ENCODE measurements around the gene MOB3B.

The MOB3B gene

DNA sequence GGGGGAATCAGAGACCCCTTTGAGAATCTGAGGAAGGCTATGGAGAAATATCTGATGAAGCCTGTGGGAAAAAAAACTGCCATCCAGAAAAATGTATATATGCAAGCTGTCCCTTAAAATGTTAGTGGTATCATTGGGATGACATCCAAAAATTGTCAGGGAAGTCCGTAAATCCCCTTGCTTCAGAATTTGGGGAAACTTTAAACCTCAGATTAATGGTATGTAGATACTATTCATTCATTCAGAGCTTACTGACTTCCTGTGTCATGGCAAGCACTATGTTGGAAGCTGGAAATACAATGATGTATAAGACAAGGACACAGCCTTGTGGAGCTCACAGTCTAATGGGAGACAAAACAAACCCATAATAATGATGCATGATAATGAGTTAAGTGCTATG is 10.9 kb upstream of the MOB3B start:
- DNase-seq: no peak

DNA sequence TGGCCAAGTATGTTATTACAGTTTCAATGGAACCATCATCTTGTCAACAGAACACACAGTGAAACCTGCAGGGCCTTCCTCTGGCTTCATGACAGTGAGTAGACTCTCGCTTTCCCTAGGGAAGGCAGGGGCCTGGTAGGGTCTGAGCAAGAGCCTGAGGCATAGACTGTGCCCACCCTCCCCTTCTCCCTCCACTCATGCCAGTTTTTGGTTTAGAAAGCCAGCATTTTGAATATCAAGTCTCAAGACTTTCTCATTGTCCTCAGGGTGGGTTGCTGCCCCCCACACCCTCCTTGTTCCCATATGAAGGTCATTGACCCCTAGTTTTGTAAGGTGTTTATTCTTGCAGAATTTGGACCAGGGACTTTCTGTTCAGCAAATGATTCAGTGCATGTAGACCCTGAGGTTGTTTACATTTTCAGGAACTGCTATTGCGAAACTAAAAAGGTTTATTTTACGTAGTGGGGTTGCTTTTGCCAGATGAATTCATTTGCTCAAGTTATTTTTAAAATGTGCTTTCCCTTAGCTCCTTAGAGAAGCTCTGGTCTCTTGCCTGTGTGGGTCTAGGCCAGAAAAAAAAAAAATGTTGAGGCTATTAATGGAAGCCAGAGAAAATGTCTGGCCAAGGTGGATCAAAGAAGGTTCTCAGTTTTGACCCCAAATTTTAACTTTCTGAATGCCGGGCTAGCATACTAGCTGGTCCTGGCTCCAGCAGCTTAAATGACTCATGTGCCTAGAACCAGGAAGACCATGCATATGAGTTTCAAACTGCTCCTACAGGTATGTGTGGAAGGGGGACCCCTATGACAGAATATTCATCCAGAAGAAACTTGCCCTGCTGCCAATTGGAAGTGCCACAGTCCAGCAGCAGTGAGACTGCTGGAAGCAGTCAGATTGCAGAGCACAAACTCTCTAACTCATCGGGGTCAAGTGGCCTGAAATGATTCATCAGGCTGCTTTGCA is 10.1 kb upstream of the MOB3B start:
- no peak for DNase-seq

DNA sequence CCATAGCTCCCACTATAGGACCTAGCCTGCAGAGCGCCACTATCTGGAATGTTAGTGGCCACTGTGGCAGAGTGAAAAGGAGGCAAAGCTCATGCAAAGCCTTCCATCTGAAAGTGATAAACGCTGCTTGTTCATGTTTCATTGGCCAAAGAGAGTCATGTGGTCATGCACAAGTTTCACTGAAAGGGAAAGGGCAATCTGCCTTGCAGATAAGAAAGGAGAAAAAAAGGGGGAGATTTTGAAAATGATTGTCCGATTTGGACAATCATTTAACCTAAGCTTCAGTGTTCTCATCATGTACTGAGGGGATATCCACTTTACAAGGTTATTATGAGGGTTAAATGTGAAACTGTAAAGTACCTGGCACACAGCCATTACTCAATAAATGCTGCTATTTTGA is 9.0 kb upstream of the MOB3B start:
- no peak for DNase-seq

GRCh38 chr9:27537756-27538155 is 8.1 kb upstream of the MOB3B start:
- no peak for DNase-seq

DNA sequence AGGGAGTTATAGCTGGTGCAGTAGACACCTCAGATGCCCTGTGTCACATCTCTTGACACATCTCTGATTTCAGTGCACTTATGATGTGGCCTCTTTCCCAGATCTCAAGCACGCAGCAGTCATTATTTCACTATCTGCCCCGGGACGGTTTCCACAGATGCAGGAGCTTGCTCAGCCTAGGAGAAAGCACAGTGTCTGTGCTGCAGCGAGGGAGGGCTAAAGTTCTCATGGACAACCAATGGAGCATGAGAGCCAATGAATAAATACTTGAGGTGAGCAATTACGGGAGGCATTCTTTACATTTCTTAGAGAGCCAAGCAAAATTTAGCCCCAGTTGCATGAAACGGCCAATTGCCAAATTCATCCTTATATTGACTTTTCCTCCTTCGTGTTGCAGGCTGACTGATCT is 7.4 kb upstream of the MOB3B start:
- DNase-seq: no peak

DNA sequence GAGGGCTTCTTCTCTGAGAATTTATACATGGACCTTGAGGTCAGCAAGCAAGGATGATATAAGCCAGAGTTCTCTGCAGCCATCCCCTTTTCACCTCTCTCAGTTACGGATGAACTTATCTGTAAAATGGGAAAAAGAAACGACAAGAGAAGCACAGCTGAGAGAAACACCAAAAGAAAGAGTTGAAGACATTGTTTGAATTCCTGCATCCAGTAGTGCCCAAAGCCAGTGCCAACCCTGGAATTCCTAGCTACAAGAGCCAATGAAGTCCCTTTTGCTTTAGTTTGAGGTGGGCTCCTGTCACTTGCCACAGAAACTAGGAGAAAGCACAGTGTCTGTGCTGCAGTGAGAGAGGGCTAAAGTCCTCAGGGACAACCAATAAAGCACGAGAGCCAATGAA is 6.6 kb upstream of the MOB3B start:
- no peak for DNase-seq

GRCh38 chr9:27535701-27536118 is 6.1 kb upstream of the MOB3B start:
- no peak for DNase-seq

GRCh38 chr9:27534658-27535209 is 5.1 kb upstream of the MOB3B start:
- DNase-seq: no peak

DNA sequence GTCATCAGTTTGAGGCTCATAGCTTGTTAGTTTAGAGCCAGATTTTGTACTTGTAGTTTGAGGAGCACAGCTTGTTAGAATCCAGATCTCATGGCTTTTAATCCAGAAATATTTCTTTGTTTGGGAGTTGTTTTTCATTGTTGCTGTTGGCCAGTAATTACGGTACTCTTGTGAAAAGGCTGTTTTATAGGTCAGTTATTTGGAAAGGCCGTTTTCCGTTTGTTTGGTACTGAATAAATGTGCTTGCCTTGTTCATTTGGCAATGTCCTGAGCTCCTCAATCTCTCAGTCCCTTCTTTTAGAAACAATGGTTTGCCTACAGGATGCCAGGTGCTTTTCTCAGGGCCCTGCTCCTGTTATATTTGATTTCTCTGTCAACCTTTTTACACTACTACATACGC is 4.5 kb upstream of the MOB3B start:
- DNase-seq: no peak

- DNase-seq: no peak
Observed at GRCh38 chr9:27533311-27533710, 3.7 kb upstream of the MOB3B start.

GRCh38 chr9:27532046-27532445 is 2.4 kb upstream of the MOB3B start:
- no peak for DNase-seq

GRCh38 chr9:27530915-27531755 is 1.5 kb upstream of the MOB3B start:
- DNase-seq: no peak

GRCh38 chr9:27528886-27529315 is 713 bp downstream of the MOB3B start:
- no peak for DNase-seq

GRCh38 chr9:27528076-27528885 is 1.3 kb downstream of the MOB3B start:
- no peak for DNase-seq

DNA sequence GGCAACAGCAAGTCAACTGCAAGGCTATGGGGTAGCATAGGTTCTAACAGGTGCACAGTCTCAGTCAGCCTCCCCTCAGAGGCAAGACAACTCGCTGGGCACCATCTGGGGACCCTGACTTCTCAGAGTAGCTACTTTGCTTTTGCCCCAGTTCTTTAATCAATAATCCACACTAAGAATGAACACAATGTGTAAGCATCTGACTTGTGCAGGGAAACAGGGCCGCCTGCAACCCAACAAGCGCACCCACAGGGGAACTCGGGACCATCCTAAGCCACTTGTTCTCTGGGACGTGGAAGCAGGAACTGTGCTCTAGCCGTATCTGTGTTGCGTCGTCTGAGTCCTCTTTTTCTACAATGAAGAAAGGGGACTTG is 1.9 kb downstream of the MOB3B start:
- DNase-seq: no peak

GRCh38 chr9:27524236-27524635 is 5.4 kb downstream of the MOB3B start, which contains the start of gene IFNK:
Gene IFNK, plus strand, starts transcription at chr9:27524290. Its CDS starts 47 bp downstream, at chr9:27524337.
- no peak for DNase-seq

GRCh38 chr9:27523141-27523540 is 6.5 kb downstream of the MOB3B start:
- no peak for DNase-seq

- DNase-seq: no peak
Observed at GRCh38 chr9:27520986-27521385, 8.6 kb downstream of the MOB3B start.

DNA sequence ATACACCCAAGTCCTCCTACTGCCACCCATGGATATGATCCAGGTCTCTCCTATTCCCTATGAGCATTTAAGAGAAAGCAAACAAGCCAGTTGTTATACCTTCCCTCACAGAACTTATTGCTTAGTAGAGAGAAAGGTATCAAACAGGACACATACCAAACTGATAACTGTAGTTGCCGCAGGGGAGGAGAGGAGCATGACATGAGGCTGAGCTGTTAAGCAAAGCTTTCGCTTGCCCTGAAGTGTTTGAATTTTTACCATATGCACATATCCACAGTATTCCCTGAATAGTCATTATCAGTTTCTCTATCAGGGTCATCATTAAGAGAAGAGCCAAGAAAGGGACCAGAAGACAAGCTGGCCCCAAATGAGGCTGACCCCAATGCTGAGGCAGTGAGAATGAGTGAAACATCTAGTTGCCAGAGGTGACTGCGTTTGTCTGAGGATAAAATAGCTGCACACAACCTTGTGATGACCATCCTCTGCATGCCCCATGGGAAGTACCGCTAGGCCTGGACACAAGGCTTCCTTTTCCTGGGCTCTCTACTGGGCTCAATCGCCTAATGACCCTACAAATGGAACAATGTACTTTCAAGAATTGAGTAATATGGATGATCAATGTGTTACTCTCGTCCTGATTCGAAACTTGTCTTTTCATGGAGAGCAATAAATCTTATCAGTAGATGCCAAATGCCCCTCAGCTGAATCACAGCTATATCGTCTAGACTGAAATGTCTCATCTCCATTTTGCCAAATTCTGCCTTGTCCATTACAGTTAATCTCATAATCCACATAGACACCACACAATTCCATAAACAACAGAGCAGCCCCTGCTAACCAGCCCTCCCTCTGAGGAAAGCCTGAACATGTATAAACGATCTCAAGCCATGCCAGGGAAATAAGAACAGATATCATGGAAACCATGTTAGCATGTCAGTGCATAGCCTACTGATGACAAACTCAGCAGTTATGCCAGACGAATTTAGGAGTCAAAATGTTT is 9.8 kb downstream of the MOB3B start:
- DNase-seq: no peak

- DNase-seq: no peak
Observed at GRCh38 chr9:27518809-27519208, 10.8 kb downstream of the MOB3B start.

DNA sequence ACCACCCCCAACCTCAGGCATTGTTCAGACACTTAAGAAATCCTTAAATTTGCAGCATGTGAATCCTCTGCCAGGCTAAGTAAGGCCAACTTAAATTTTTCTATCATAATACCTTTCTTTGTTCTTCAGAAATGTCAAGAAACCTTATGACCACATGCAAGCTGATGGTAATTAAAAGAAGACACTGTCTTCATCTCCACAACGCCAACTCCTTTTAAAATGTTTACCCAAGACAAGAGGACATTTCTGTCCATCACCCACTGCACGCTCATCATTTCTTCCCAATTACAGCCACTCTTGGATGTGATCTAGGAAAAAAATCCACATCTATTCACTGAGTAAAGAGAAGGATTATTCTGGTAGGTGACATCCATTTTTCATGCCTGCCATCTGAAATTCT is 11.6 kb downstream of the MOB3B start:
- DNase-seq: no peak
